ENCODE results near the gene OLIG2. TPM values are rescaled to one million over a fixed set of nuclear protein-coding genes. Genes with fewer than 3 reads are reported as not detected.
A peak's percentile ranks its signal among the peaks of the same experiment; 100 is the strongest.

Gene OLIG2
- total RNA-seq, 4 donors from 2014 or later: not detected

GRCh38 chr21:33067043-33067442, 41.3 kb downstream of the OLIG2 start:
- Histone ChIP-seq H3K36me3 (no peaks in the 10 kb centered on the region), H3K4me1 (peaks cover 16 to 25% (median 24%) of the 10 kb centered on the region in 4 donors), H3K27ac (replicated peaks in 1 of 4) (no peak overlapping the region), H3K4me3 (no peak overlapping the region), H3K27me3 (peaks cover 0 to 89% (median 46%) of the 10 kb centered on the region in 4 donors), H3K9me3 (peaks cover 0 to 15% (median 11%) of the 10 kb centered on the region in 4 donors)
- no peak for TF ChIP-seq POLR2AphosphoS5 (IDR thresholded peaks at IDR 0.05)
- no peak for TF ChIP-seq EP300 (IDR thresholded peaks at IDR 0.05)
- no peak for TF ChIP-seq CTCF (IDR thresholded peaks at IDR 0.05)
- no peak for TF ChIP-seq POLR2A (IDR thresholded peaks at IDR 0.05; ENCODE audit: low read depth)
- WGBS: 85% methylated on average over 5 of the region's 7 CpGs
- intact Hi-C loops (cut with DNase I): no loop called here
- no peak for DNase-seq (ENCODE audit: extremely low spot score)

GRCh38 chr21:33067457-33067856, 41.7 kb downstream of the OLIG2 start:
- H3K27me3 ChIP-seq: peaks cover 0 to 93% (median 50%) of the 10 kb centered on the region in 4 donors
- no peak for TF ChIP-seq EP300 (IDR thresholded peaks at IDR 0.05)
- WGBS: 64% methylated on average over 3 of the region's 4 CpGs
- peaks cover 0 to 15% (median 11%) of the 10 kb centered on the region in 4 donors for H3K9me3 ChIP-seq
- H3K4me1 ChIP-seq: peaks cover 17 to 28% (median 28%) of the 10 kb centered on the region in 4 donors
- H3K36me3 ChIP-seq: no peaks in the 10 kb centered on the region
- intact Hi-C loops (cut with DNase I): no loop called here
- no peak overlapping the region for H3K27ac ChIP-seq (replicated peaks in 1 of 4)
- DNase-seq (ENCODE audit: extremely low spot score): no peak
- no peak overlapping the region for H3K4me3 ChIP-seq

- 70% methylated on average over 5 of the region's 5 CpGs for WGBS
- Histone ChIP-seq H3K9me3 (peaks cover 0 to 15% (median 11%) of the 10 kb centered on the region in 4 donors), H3K4me1 (peaks cover 17 to 28% (median 28%) of the 10 kb centered on the region in 4 donors), H3K27ac (replicated peaks in 1 of 4) (no peak overlapping the region), H3K36me3 (no peaks in the 10 kb centered on the region), H3K27me3 (peaks cover 0 to 98% (median 56%) of the 10 kb centered on the region in 4 donors), H3K4me3 (no peak overlapping the region)
- intact Hi-C loops (cut with DNase I): no loop called here
- DNase-seq (ENCODE audit: extremely low spot score): no peak
- TF ChIP-seq POLR2AphosphoS5 (IDR thresholded peaks at IDR 0.05) (no peak), CTCF (IDR thresholded peaks at IDR 0.05) (no peak), EP300 (IDR thresholded peaks at IDR 0.05) (no peak), POLR2A (IDR thresholded peaks at IDR 0.05; ENCODE audit: low read depth) (no peak)
Measured at GRCh38 chr21:33069243-33069642, 43.5 kb downstream of the OLIG2 start.

GRCh38 chr21:33069645-33069993, 43.9 kb downstream of the OLIG2 start:
- Histone ChIP-seq H3K36me3 (no peaks in the 10 kb centered on the region), H3K27ac (replicated peaks in 1 of 4) (no peak overlapping the region), H3K4me1 (peaks cover 17 to 28% (median 28%) of the 10 kb centered on the region in 4 donors), H3K9me3 (peaks cover 0 to 15% (median 11%) of the 10 kb centered on the region in 4 donors), H3K27me3 (peaks cover 0 to 98% (median 56%) of the 10 kb centered on the region in 4 donors), H3K4me3 (peak overlapping the region; percentile 39 to 53 (median 43))
- WGBS: 2% methylated on average over 8 of the region's 11 CpGs
- no peak for TF ChIP-seq POLR2A (IDR thresholded peaks at IDR 0.05; ENCODE audit: low read depth)
- TF ChIP-seq CTCF (IDR thresholded peaks at IDR 0.05): no peak
- no peak for TF ChIP-seq POLR2AphosphoS5 (IDR thresholded peaks at IDR 0.05)
- TF ChIP-seq EP300 (IDR thresholded peaks at IDR 0.05): no peak
- DNase-seq (ENCODE audit: extremely low spot score): no peak
- intact Hi-C loops (cut with DNase I): no loop called here

GRCh38 chr21:33069994-33070743, 44.4 kb downstream of the OLIG2 start, which contains the start of gene OLIG1:
TSS of gene OLIG1 (plus strand) at chr21:33070141. CDS start at chr21:33070247, 106 bp downstream.
- H3K36me3 ChIP-seq: no peaks in the 10 kb centered on the region
- H3K9me3 ChIP-seq: peaks cover 0 to 15% (median 11%) of the 10 kb centered on the region in 4 donors
- no peak within 1 kb of the TSS for H3K27ac ChIP-seq (replicated peaks in 1 of 4)
- WGBS: under 1% methylated on average over 41 of the region's 82 CpGs
- H3K4me3 ChIP-seq: peak within 1 kb of the TSS; percentile 42 to 53 (median 45)
- intact Hi-C loops (cut with DNase I): no loop called here
- DNase-seq (ENCODE audit: extremely low spot score): no peak
- peaks cover 17 to 28% (median 28%) of the 10 kb centered on the region in 4 donors for H3K4me1 ChIP-seq
- H3K27me3 ChIP-seq: peaks cover 0 to 98% (median 56%) of the 10 kb centered on the region in 4 donors
- TF ChIP-seq POLR2A (IDR thresholded peaks at IDR 0.05; ENCODE audit: low read depth) (no peak), CTCF (IDR thresholded peaks at IDR 0.05) (no peak), EP300 (IDR thresholded peaks at IDR 0.05) (no peak), POLR2AphosphoS5 (IDR thresholded peaks at IDR 0.05) (no peak)
